ENCODE results near the gene LCP1.

LCP1 gene

DNA sequence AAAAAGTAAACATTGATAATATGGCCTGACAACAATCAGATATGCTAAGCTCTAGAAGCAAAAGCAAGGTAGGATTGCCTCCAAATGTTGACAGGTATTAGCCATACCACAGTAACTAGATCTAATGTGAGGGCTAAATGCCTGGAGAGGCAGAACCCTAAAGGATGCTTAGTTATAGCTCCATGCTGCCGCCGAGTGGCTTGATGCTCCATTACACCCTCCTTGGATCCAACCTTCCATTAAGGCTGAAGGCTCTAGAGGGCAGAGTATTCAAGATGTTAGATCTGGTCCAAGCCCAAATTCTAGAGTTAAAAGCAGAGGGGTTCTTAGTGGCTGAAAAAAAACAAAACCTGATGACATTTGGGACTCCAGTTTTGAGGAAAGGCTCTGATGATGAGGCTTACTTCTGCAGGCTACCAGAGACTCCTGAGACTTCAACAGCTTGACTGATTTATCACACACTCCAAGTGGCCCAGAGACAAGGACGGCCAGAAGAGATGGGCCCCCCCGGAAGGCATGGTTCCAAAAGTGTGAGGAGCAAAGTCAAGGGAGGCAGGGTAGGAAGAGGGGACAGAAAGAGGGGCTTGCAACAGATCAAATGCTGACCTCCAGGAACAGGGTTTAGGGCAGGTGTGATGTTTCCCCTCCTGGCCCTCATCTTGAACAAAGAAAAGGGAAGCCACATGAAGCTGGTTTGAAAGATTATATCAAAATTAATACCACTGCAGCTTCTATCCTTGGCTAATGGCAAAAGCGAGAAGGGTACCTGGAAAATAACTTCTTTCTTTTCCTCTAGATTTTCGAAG, 55.2 kb downstream of the LCP1 start:
- Histone ChIP-seq H3K27ac (ENCODE audit: low read depth, low read length) (no peak overlapping the region), H3K9ac (ENCODE audit: low read length) (no peak overlapping the region), H3K4me3 (ENCODE audit: low read depth, low read length) (no peak overlapping the region), H3K9me3 (ENCODE audit: control insufficient read depth, insufficient read depth, low read depth, low read length) (no peaks in the 10 kb centered on the region), H3K27me3 (ENCODE audit: control insufficient read depth, insufficient read depth, low read length) (no peaks in the 10 kb centered on the region), H3K4me1 (ENCODE audit: control insufficient read depth, insufficient read depth, low read length) (no peaks in the 10 kb centered on the region), H3K36me3 (ENCODE audit: control insufficient read depth, insufficient read depth, low read length) (no peaks in the 10 kb centered on the region; the same call in 1 of the 2 replicates)

- Histone ChIP-seq H3K9ac (ENCODE audit: low read length) (no peak overlapping the region), H3K9me3 (ENCODE audit: control insufficient read depth, insufficient read depth, low read depth, low read length) (no peaks in the 10 kb centered on the region), H3K27me3 (ENCODE audit: control insufficient read depth, insufficient read depth, low read length) (no peaks in the 10 kb centered on the region), H3K27ac (ENCODE audit: low read depth, low read length) (no peak overlapping the region), H3K4me1 (ENCODE audit: control insufficient read depth, insufficient read depth, low read length) (no peaks in the 10 kb centered on the region), H3K4me3 (ENCODE audit: low read depth, low read length) (no peak overlapping the region), H3K36me3 (ENCODE audit: control insufficient read depth, insufficient read depth, low read length) (no peaks in the 10 kb centered on the region; the same call in 1 of the 2 replicates)
These were observed 55.9 kb downstream of the LCP1 start for GRCh38 chr13:46126056-46126455.

DNA sequence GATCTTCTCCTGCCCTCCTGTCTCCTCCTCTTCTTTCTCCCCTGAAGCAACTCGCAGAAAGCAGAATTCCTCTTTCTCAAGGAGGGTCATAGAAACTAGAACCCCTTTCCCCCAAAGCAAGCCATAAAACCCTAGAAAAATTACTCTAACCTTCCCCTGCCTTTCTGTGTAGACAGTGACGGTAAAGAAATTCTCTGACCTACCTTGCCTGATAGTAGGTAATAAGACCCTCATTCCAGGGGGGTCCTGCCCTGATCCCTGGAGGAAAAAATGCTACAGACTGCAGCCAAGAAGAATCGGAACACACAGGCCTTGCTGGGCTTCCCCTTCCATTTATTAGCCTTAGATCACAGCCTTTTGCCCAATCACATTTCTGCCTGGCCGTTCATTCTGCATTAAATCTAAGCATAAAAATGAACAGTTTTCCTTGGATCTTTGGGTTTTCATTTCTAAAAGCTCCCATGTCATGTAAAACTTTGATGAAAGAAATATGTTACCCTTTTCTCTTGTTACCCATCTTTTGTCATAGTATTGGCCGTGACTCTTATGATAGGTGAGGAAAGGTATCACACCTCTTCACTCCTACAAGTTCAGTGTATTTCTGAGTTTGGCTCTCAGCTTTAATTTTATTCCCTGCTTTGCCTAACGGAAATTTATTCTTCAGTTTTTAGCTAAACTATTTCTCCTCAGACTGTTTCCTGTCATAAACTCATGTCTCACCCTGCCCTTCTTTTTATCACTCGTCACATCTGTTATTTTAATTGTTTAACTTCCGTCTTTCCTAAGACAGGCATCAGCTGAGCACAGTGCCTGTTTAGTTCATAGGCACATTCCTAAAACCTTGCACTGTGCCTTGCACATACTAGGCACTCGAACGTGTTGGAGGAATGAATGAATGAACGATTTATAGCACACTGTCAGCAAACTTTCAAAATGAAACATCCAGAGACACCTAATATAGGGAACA, 56.7 kb downstream of the LCP1 start:
- H3K4me1 ChIP-seq (ENCODE audit: control insufficient read depth, insufficient read depth, low read length), result peaks cover 2% of the 10 kb centered on the region; the same call in 1 of the 2 replicates
- H3K9me3 ChIP-seq (ENCODE audit: control insufficient read depth, insufficient read depth, low read depth, low read length), result no peaks in the 10 kb centered on the region
- no peak overlapping the region for H3K9ac ChIP-seq (ENCODE audit: low read length)
- no peak overlapping the region for H3K27ac ChIP-seq (ENCODE audit: low read depth, low read length)
- H3K27me3 ChIP-seq (ENCODE audit: control insufficient read depth, insufficient read depth, low read length), result no peaks in the 10 kb centered on the region
- no peak overlapping the region for H3K4me3 ChIP-seq (ENCODE audit: low read depth, low read length)
- no peaks in the 10 kb centered on the region; the same call in 1 of the 2 replicates for H3K36me3 ChIP-seq (ENCODE audit: control insufficient read depth, insufficient read depth, low read length)

DNA sequence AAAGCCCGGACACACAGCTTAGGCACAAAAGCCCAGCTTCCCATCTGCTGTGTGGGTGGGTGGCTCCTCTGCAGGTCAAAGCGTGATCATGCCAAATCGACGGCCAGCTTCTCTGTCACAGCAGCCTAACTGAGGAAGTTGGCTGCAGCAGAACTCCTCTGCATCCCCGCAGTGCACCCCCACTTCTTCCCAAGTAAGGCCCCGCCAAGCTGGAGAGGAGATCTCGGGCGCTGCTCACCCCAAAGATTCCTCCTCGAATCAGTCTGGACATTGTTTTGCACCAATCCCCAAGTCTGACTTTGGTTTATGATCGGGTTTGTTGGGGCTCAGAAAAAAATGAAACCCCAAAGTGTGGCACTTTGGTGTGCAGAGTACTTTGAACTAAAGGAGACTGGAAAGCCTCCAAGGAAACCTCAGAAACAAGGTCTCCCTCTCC, 57.4 kb downstream of the LCP1 start:
- Histone ChIP-seq H3K9ac (ENCODE audit: low read length) (no peak overlapping the region), H3K27ac (ENCODE audit: low read depth, low read length) (no peak overlapping the region), H3K4me3 (ENCODE audit: low read depth, low read length) (no peak overlapping the region)

GRCh38 chr13:46122304-46122703, 59.7 kb downstream of the LCP1 start:
- Histone ChIP-seq H3K27ac (ENCODE audit: low read depth, low read length) (no peak overlapping the region), H3K9ac (ENCODE audit: low read length) (no peak overlapping the region), H3K36me3 (ENCODE audit: control insufficient read depth, insufficient read depth, low read length) (no peaks in the 10 kb centered on the region), H3K4me3 (ENCODE audit: low read depth, low read length) (no peak overlapping the region), H3K9me3 (ENCODE audit: control insufficient read depth, insufficient read depth, low read depth, low read length) (no peaks in the 10 kb centered on the region), H3K4me1 (ENCODE audit: control insufficient read depth, insufficient read depth, low read length) (peaks cover 11% of the 10 kb centered on the region; the same call in 1 of the 2 replicates), H3K27me3 (ENCODE audit: control insufficient read depth, insufficient read depth, low read length) (no peaks in the 10 kb centered on the region)

More for the DNA sequence above, 57.4 kb downstream of the LCP1 start:
- Histone ChIP-seq H3K27me3 (ENCODE audit: control insufficient read depth, insufficient read depth, low read length) (no peaks in the 10 kb centered on the region), H3K36me3 (ENCODE audit: control insufficient read depth, insufficient read depth, low read length) (no peaks in the 10 kb centered on the region), H3K9me3 (ENCODE audit: control insufficient read depth, insufficient read depth, low read depth, low read length) (no peaks in the 10 kb centered on the region), H3K4me1 (ENCODE audit: control insufficient read depth, insufficient read depth, low read length) (peaks cover 9% of the 10 kb centered on the region; the same call in 1 of the 2 replicates)

GRCh38 chr13:46121597-46122163, 60.3 kb downstream of the LCP1 start:
- H3K27me3 ChIP-seq (ENCODE audit: control insufficient read depth, insufficient read depth, low read length), result no peaks in the 10 kb centered on the region
- H3K36me3 ChIP-seq (ENCODE audit: control insufficient read depth, insufficient read depth, low read length), result no peaks in the 10 kb centered on the region
- H3K27ac ChIP-seq (ENCODE audit: low read depth, low read length), result no peak overlapping the region
- no peak overlapping the region for H3K9ac ChIP-seq (ENCODE audit: low read length)
- no peak overlapping the region for H3K4me3 ChIP-seq (ENCODE audit: low read depth, low read length)
- peaks cover 11% of the 10 kb centered on the region; the same call in 1 of the 2 replicates for H3K4me1 ChIP-seq (ENCODE audit: control insufficient read depth, insufficient read depth, low read length)
- H3K9me3 ChIP-seq (ENCODE audit: control insufficient read depth, insufficient read depth, low read depth, low read length), result no peaks in the 10 kb centered on the region

- Histone ChIP-seq H3K36me3 (ENCODE audit: control insufficient read depth, insufficient read depth, low read length) (no peaks in the 10 kb centered on the region), H3K4me3 (ENCODE audit: low read depth, low read length) (no peak overlapping the region), H3K27me3 (ENCODE audit: control insufficient read depth, insufficient read depth, low read length) (no peaks in the 10 kb centered on the region), H3K9ac (ENCODE audit: low read length) (no peak overlapping the region), H3K9me3 (ENCODE audit: control insufficient read depth, insufficient read depth, low read depth, low read length) (no peaks in the 10 kb centered on the region), H3K4me1 (ENCODE audit: control insufficient read depth, insufficient read depth, low read length) (peaks cover 11% of the 10 kb centered on the region; the same call in 1 of the 2 replicates), H3K27ac (ENCODE audit: low read depth, low read length) (no peak overlapping the region)
These were observed 60.9 kb downstream of the LCP1 start for GRCh38 chr13:46121033-46121432.

- Histone ChIP-seq H3K4me1 (ENCODE audit: control insufficient read depth, insufficient read depth, low read length) (peaks cover 11% of the 10 kb centered on the region; the same call in 1 of the 2 replicates), H3K9ac (ENCODE audit: low read length) (no peak overlapping the region)
These were observed 61.9 kb downstream of the LCP1 start for GRCh38 chr13:46119883-46120614.

GRCh38 chr13:46116653-46117502, 65.1 kb downstream of the LCP1 start:
- Histone ChIP-seq H3K27ac (ENCODE audit: low read depth, low read length) (no peak overlapping the region), H3K9ac (ENCODE audit: low read length) (no peak overlapping the region), H3K36me3 (ENCODE audit: control insufficient read depth, insufficient read depth, low read length) (no peaks in the 10 kb centered on the region), H3K4me1 (ENCODE audit: control insufficient read depth, insufficient read depth, low read length) (peaks cover 11% of the 10 kb centered on the region; the same call in 1 of the 2 replicates), H3K27me3 (ENCODE audit: control insufficient read depth, insufficient read depth, low read length) (no peaks in the 10 kb centered on the region), H3K4me3 (ENCODE audit: low read depth, low read length) (no peak overlapping the region), H3K9me3 (ENCODE audit: control insufficient read depth, insufficient read depth, low read depth, low read length) (no peaks in the 10 kb centered on the region)

More at GRCh38 chr13:46119883-46120614, 61.9 kb downstream of the LCP1 start:
- H3K4me3 ChIP-seq (ENCODE audit: low read depth, low read length), result no peak overlapping the region
- H3K27ac ChIP-seq (ENCODE audit: low read depth, low read length), result no peak overlapping the region
- no peaks in the 10 kb centered on the region for H3K27me3 ChIP-seq (ENCODE audit: control insufficient read depth, insufficient read depth, low read length)
- no peaks in the 10 kb centered on the region for H3K36me3 ChIP-seq (ENCODE audit: control insufficient read depth, insufficient read depth, low read length)
- no peaks in the 10 kb centered on the region for H3K9me3 ChIP-seq (ENCODE audit: control insufficient read depth, insufficient read depth, low read depth, low read length)
